Retinal pigment epithelial cell (primary cell): ENCODE measurements around the gene JCAD.
A peak's percentile ranks its signal among the peaks of the same experiment; 100 is the strongest.
"Not testable (repeated sequence)": the region's sequence is repeated elsewhere in the genome, so short reads cannot be mapped to it uniquely, and the experiment has no call there.

ENCODE experiments used
- DNase-seq: peaks from one replicate; pipeline ENCODE4 v3.0.0-alpha.2; 2010; ENCODE audit warnings: low read depth
- H3K4me3 ChIP-seq: 2 replicates; pipeline ENCODE4 v1.5.1; 2011; ENCODE audit warnings: mild to moderate bottlenecking, low read length, control low read depth, moderate library complexity
- CTCF ChIP-seq: conservative IDR thresholded peaks from 2 replicates; pipeline ENCODE4 v1.5.1; 2011; ENCODE audit warnings: low read depth, low read length, control low read depth, inconsistent platforms

Gene JCAD

GRCh38 chr10:30059209-30060107 is at the start of gene JCAD:
Gene JCAD (minus strand): TSS chr10:30059586. CDS start chr10:30047812, 11,774 bp downstream.
- TF ChIP-seq CTCF = no peak
- no peak for DNase-seq
- H3K4me3 ChIP-seq = peak within 1 kb of the TSS; percentile 54

GRCh38 chr10:30106987-30107386 is 47.6 kb upstream of the JCAD start:
- no peak for DNase-seq
- no peak for TF ChIP-seq CTCF
- no peak overlapping the region for H3K4me3 ChIP-seq

GRCh38 chr10:30103595-30104320 is 44.4 kb upstream of the JCAD start:
- H3K4me3 ChIP-seq = no peak overlapping the region
- no peak for TF ChIP-seq CTCF
- DNase-seq = no peak

- H3K4me3 ChIP-seq, DNase-seq: not testable (repeated sequence)
These were observed 40.3 kb upstream of the JCAD start for GRCh38 chr10:30099706-30100105.

GRCh38 chr10:30099101-30099500 is 39.7 kb upstream of the JCAD start:
- TF ChIP-seq CTCF = no peak
- H3K4me3 ChIP-seq = no peak overlapping the region
- DNase-seq = no peak

- no peak for TF ChIP-seq CTCF
- DNase-seq = no peak
- no peak overlapping the region for H3K4me3 ChIP-seq
These were observed 39.2 kb upstream of the JCAD start for GRCh38 chr10:30098629-30099028.

GRCh38 chr10:30096564-30096963 is 37.2 kb upstream of the JCAD start:
- no peak overlapping the region for H3K4me3 ChIP-seq
- DNase-seq = no peak
- TF ChIP-seq CTCF = no peak
